LNCaP clone FGC (cell line): Measurements from ENCODE around the gene NUDT16L1.
"Not testable (repeated sequence)": the region's sequence is repeated elsewhere in the genome, so short reads cannot be mapped to it uniquely, and the experiment has no call there.

Experiments used
- DNase-seq: peaks from one replicate; pipeline ENCODE4 v3.0.0-alpha.2; 2011; ENCODE audit warnings: low read depth
- H3K4me3 ChIP-seq: 2 replicates; pipeline ENCODE4 v1.5.1; 2011; ENCODE audit warnings: mild to moderate bottlenecking, low read depth, low read length, control low read depth
- CTCF ChIP-seq: IDR thresholded peaks from 2 replicates; pipeline ENCODE4 v1.5.1; 2012; ENCODE audit warnings: mild to moderate bottlenecking; ENCODE audit not compliant: control insufficient read depth, insufficient read depth; ENCODE audit errors: extremely low read depth

Gene NUDT16L1

GRCh38 chr16:4693296-4693955 lies at the start of gene NUDT16L1:
Gene NUDT16L1 (plus strand): TSS chr16:4693562. CDS start chr16:4693727, 165 bp downstream.
- H3K4me3 ChIP-seq: peak within 1 kb of the TSS; percentile 82
- peak; percentile 81 for DNase-seq
- TF ChIP-seq CTCF: no peak; the same call in 1 of the 2 replicates

- DNase-seq: no peak
- no peak for TF ChIP-seq CTCF
- no peak overlapping the region for H3K4me3 ChIP-seq
These were observed 46.4 kb upstream of the NUDT16L1 start for GRCh38 chr16:4646773-4647643.

GRCh38 chr16:4647644-4647980 lies 45.8 kb upstream of the NUDT16L1 start:
- DNase-seq: no peak
- no peak overlapping the region for H3K4me3 ChIP-seq
- TF ChIP-seq CTCF: no peak

- no peak for DNase-seq
- no peak overlapping the region for H3K4me3 ChIP-seq
- no peak for TF ChIP-seq CTCF
These were observed 44.4 kb upstream of the NUDT16L1 start for GRCh38 chr16:4648917-4649316.

- no peak overlapping the region for H3K4me3 ChIP-seq
- DNase-seq: no peak
- TF ChIP-seq CTCF: no peak
These were observed 43.5 kb upstream of the NUDT16L1 start for GRCh38 chr16:4649744-4650442.

- not testable (repeated sequence) for H3K4me3 ChIP-seq
- peak; percentile 11 for DNase-seq
These were observed 42.8 kb upstream of the NUDT16L1 start for GRCh38 chr16:4650443-4651074.

More at GRCh38 chr16:4650443-4651074, 42.8 kb upstream of the NUDT16L1 start:
- TF ChIP-seq CTCF: peak; percentile 76
